Measurements from ENCODE around the gene CDCA4. TPM values are rescaled to one million over a fixed set of nuclear protein-coding genes. Genes with fewer than 3 reads are reported as not detected.
A peak's percentile ranks its signal among the peaks of the same experiment; 100 is the strongest.

Gene CDCA4
- total and polyA plus RNA-seq, 2 donors from 2014 or later, result 4.1 to 6.3 TPM

GRCh38 chr14:105022276-105022670, 1.4 kb upstream of the CDCA4 start:
- Histone ChIP-seq H3K36me3 (ENCODE audit: control insufficient read depth in 2 of 3, insufficient read depth in 3 of 3, low read length in 3 of 3) (no peaks in the 10 kb centered on the region), H3K9ac (ENCODE audit: low read length in 3 of 3) (no peak overlapping the region), H3K4me3 (ENCODE audit: low read length in 3 of 3) (peak overlapping the region in 1 of 3 donors; percentile 87), H3K9me3 (ENCODE audit: control insufficient read depth in 2 of 3, insufficient read depth in 1 of 3, low read length in 3 of 3) (no peaks in the 10 kb centered on the region), H3K27ac (ENCODE audit: low read depth in 2 of 2, low read length in 2 of 2) (no peak overlapping the region), H3K27me3 (ENCODE audit: control insufficient read depth, insufficient read depth, low read length) (no peaks in the 10 kb centered on the region), H3K4me1 (ENCODE audit: control insufficient read depth in 2 of 3, insufficient read depth in 2 of 3, low read depth in 1 of 3, low read length in 3 of 3) (peaks cover 0 to 16% (median 0%) of the 10 kb centered on the region in 3 donors)
- TF ChIP-seq CTCF (IDR thresholded peaks at IDR 0.05; ENCODE audit: borderline replicate concordance, extremely low read depth, insufficient read depth), result no peak
- FAIRE-seq (no peak), DNase-seq (no peak)
- intact Hi-C loops (cut with DNase I), result no loop called here

- TF ChIP-seq CTCF (IDR thresholded peaks at IDR 0.05; ENCODE audit: borderline replicate concordance, extremely low read depth, insufficient read depth), result no peak
- peak overlapping the region; percentile 67 to 89 (median 87) for H3K4me3 ChIP-seq (ENCODE audit: low read length in 3 of 3)
- H3K4me1 ChIP-seq (ENCODE audit: control insufficient read depth in 2 of 3, insufficient read depth in 2 of 3, low read depth in 1 of 3, low read length in 3 of 3), result peaks cover 0 to 16% (median 0%) of the 10 kb centered on the region in 3 donors
- no peaks in the 10 kb centered on the region for H3K36me3 ChIP-seq (ENCODE audit: control insufficient read depth in 2 of 3, insufficient read depth in 3 of 3, low read length in 3 of 3)
- H3K27ac ChIP-seq (ENCODE audit: low read depth in 2 of 2, low read length in 2 of 2), result peak overlapping the region; percentile 56 to 85
- intact Hi-C loops (cut with DNase I), result no loop called here
- H3K9me3 ChIP-seq (ENCODE audit: control insufficient read depth in 2 of 3, insufficient read depth in 1 of 3, low read length in 3 of 3), result no peaks in the 10 kb centered on the region
- H3K9ac ChIP-seq (ENCODE audit: low read length in 3 of 3), result peak overlapping the region; percentile 62 to 87 (median 65)
- no peaks in the 10 kb centered on the region for H3K27me3 ChIP-seq (ENCODE audit: control insufficient read depth, insufficient read depth, low read length)
- FAIRE-seq, result no peak
- peak; percentile 74 to 86 (median 83) for DNase-seq
Measured at GRCh38 chr14:105021656-105022275, 883 bp upstream of the CDCA4 start.

- peak overlapping the region in 1 of 2 donors; percentile 57 for H3K27ac ChIP-seq (ENCODE audit: low read depth in 2 of 2, low read length in 2 of 2)
- TF ChIP-seq CTCF (IDR thresholded peaks at IDR 0.05; ENCODE audit: borderline replicate concordance, extremely low read depth, insufficient read depth), result no peak
- FAIRE-seq (no peak), DNase-seq (peak; percentile 53 to 85 (median 65))
- peaks cover 0 to 16% (median 0%) of the 10 kb centered on the region in 3 donors for H3K4me1 ChIP-seq (ENCODE audit: control insufficient read depth in 2 of 3, insufficient read depth in 2 of 3, low read depth in 1 of 3, low read length in 3 of 3)
- H3K27me3 ChIP-seq (ENCODE audit: control insufficient read depth, insufficient read depth, low read length), result no peaks in the 10 kb centered on the region
- peak overlapping the region; percentile 40 to 66 (median 61) for H3K4me3 ChIP-seq (ENCODE audit: low read length in 3 of 3)
- H3K9ac ChIP-seq (ENCODE audit: low read length in 3 of 3), result peak overlapping the region; percentile 34 to 65 (median 41)
- no peaks in the 10 kb centered on the region for H3K36me3 ChIP-seq (ENCODE audit: control insufficient read depth in 2 of 3, insufficient read depth in 3 of 3, low read length in 3 of 3)
- intact Hi-C loops (cut with DNase I), result no loop called here
- no peaks in the 10 kb centered on the region for H3K9me3 ChIP-seq (ENCODE audit: control insufficient read depth in 2 of 3, insufficient read depth in 1 of 3, low read length in 3 of 3)
Measured at GRCh38 chr14:105019861-105020814, 745 bp downstream of the CDCA4 start.

Measured in kidney (tissue), 14 donors.